Adrenal gland (tissue), 5 donors: ENCODE measurements around the gene SCUBE1.

ENCODE experiments used
- POLR2A ChIP-seq, 2 donors: fragments of 450-650 bp; IDR thresholded peaks; one replicate each; pipeline ENCODE4 v1.6.1; 2017; ENCODE audit warnings: antibody characterized with exemption in 2 of 2, mild to moderate bottlenecking in 2 of 2, moderate library complexity in 1 of 2
- TF ChIP-seq, protein P1 (sequence below), 6 experiments: fragments of 450-650 bp in 4 of 6; fragments of 200-600 bp in 2 of 6; sonication (generic) in 1 of 6; IDR thresholded peaks; 1 replicate in 5 of 6; 2 replicates in 1 of 6; pipeline versions ENCODE4 v1.5.1 to v1.8.0; 2016 to 2021; ENCODE audit warnings: antibody characterized with exemption in 6 of 6, mild to moderate bottlenecking in 2 of 6, moderate library complexity in 1 of 6
- donor health status: DM: no; HTN: no; CAD: no.

DNA sequence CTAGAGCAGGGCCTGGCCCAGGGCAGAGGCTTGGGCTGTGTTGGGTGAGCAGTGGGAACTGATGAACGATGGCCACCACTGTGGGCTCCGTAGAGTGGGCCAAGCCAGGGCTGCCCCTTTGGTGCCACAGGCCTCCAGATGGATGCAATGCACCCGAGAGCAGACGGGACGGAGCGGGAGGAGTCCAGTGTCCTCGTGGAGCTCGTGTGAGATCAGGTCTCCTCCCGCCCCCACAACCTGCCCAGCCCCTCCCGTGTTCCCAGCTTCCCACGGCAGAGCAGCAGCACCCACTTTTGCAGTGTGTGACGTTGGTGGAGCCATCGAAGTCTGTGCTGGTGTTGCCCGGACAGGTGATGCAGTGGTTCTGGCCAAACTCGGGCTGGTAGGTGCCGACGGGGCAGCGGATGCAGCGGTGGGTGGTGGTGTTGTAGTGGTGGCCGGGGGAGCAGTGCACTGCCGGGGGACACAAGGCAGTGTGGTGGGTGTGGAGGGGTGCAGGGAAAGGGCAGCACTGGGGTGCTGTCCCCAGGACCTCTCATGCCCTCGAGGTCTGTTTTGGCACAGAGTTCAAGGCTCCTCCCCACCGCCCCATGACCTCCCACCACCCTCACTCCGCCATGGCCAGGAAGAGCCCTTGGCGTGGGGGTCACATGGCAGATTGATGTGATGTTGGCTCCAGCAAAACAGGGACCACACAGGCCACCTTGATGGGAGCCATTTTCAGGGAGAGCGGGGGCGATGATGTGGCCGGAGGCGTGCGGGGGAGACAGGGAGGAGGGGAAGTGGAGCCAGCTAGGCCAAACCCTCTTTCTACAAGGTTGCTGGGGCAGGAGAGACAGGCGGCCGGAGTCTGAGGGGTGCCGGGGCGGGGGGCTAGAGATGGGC lies 132.3 kb downstream of the SCUBE1 start:
- TF ChIP-seq, protein P1, sequence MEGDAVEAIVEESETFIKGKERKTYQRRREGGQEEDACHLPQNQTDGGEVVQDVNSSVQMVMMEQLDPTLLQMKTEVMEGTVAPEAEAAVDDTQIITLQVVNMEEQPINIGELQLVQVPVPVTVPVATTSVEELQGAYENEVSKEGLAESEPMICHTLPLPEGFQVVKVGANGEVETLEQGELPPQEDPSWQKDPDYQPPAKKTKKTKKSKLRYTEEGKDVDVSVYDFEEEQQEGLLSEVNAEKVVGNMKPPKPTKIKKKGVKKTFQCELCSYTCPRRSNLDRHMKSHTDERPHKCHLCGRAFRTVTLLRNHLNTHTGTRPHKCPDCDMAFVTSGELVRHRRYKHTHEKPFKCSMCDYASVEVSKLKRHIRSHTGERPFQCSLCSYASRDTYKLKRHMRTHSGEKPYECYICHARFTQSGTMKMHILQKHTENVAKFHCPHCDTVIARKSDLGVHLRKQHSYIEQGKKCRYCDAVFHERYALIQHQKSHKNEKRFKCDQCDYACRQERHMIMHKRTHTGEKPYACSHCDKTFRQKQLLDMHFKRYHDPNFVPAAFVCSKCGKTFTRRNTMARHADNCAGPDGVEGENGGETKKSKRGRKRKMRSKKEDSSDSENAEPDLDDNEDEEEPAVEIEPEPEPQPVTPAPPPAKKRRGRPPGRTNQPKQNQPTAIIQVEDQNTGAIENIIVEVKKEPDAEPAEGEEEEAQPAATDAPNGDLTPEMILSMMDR (IDR thresholded peaks at IDR 0.05) = no peak
- no peak for TF ChIP-seq POLR2A (IDR thresholded peaks at IDR 0.05)
